IMR-90 (cell line): Measurements from ENCODE around the gene HMX1. TPM values are rescaled to one million over a fixed set of nuclear protein-coding genes. Genes with fewer than 3 reads are reported as not detected.

Experiments
- ATAC-seq: fragments of 200-7000 bp; cut with Tn5 transposase; 2 replicates; pipeline ENCODE4 v1.9.1; 2020; ENCODE audit warnings: low read depth, mild to moderate bottlenecking, moderate library complexity
- BruUV-seq: library from RNA; stranded (reverse); fragments of 400-500 nt; replicated peaks from 2 replicates; lab custom pipeline; 2021; lab: Mats Ljungman, UMichigan
- CTCF ChIA-PET: fragments of 300-600 bp; formaldehyde crosslinking; extraction: SDS; loops from one replicate; lab custom pipeline; 2021; ENCODE audit warnings: antibody characterized with exemption; lab: Yijun Ruan, JAX
- POLR2A ChIA-PET: fragments of 300-600 bp; sonication (Branson Sonifier 250); formaldehyde crosslinking; loops from one replicate; lab custom pipeline; 2022; ENCODE audit warnings: antibody characterized with exemption; ENCODE audit not compliant: unreplicated experiment; lab: Charles Lee
- DNase-seq: peaks from one replicate; pipeline ENCODE4 v3.0.0; 2013
- H2AFZ ChIP-seq: replicated peaks from 2 replicates; pipeline ENCODE3; 2013; ENCODE audit warnings: low read length, mild to moderate bottlenecking; ENCODE audit not compliant: poor library complexity
- H2AK5ac ChIP-seq: 2 replicates; pipeline ENCODE4 v1.6.1; 2013; ENCODE audit warnings: low read depth, low read length, inconsistent platforms
- H2AK9ac ChIP-seq: replicated peaks from 2 replicates; pipeline ENCODE3; 2013; ENCODE audit warnings: mild to moderate bottlenecking, low read depth, low read length, moderate library complexity; ENCODE audit not compliant: poor library complexity
- H2BK120ac ChIP-seq: 2 replicates; pipeline ENCODE4 v1.6.1; 2013; ENCODE audit warnings: low read depth, low read length, inconsistent platforms
- H2BK15ac ChIP-seq: 3 replicates; pipeline ENCODE4 v1.6.1; 2013; ENCODE audit warnings: low read depth, low read length, inconsistent platforms
- H2BK20ac ChIP-seq: 2 replicates; pipeline ENCODE4 v1.6.1; 2013; ENCODE audit warnings: low read depth, mild to moderate bottlenecking, inconsistent platforms, low read length, moderate library complexity
- H2BK5ac ChIP-seq: 2 replicates; pipeline ENCODE4 v1.6.1; 2013; ENCODE audit warnings: mild to moderate bottlenecking, low read depth, low read length, inconsistent platforms; ENCODE audit not compliant: poor library complexity, severe bottlenecking
- H3K14ac ChIP-seq: replicated peaks from 2 replicates; pipeline ENCODE4 v1.6.1; 2013; ENCODE audit warnings: low read depth, low read length, inconsistent platforms
- H3K18ac ChIP-seq: 2 replicates; pipeline ENCODE4 v1.6.1; 2013; ENCODE audit warnings: low read depth, low read length, control low read depth
- H3K23ac ChIP-seq: 2 replicates; pipeline ENCODE4 v1.6.1; 2013; ENCODE audit warnings: low read depth, low read length, inconsistent platforms
- H3K27ac ChIP-seq: 2 replicates; pipeline ENCODE4 v1.5.1; 2013; ENCODE audit warnings: mild to moderate bottlenecking, control low read depth, low read length; ENCODE audit not compliant: insufficient read depth
- H3K27me3 ChIP-seq: 2 replicates; pipeline ENCODE4 v1.6.1; 2013; ENCODE audit warnings: low read length; ENCODE audit not compliant: control insufficient read depth, insufficient read depth
- H3K36me3 ChIP-seq: 2 replicates; pipeline ENCODE4 v1.6.1; 2013; ENCODE audit warnings: low read length, mixed read lengths; ENCODE audit not compliant: control insufficient read depth, insufficient read depth
- H3K4ac ChIP-seq: 2 replicates; pipeline ENCODE4 v1.6.1; 2013; ENCODE audit warnings: low read depth, low read length, inconsistent platforms
- H3K4me1 ChIP-seq: 2 replicates; pipeline ENCODE4 v1.6.1; 2013; ENCODE audit warnings: low read length, mixed read lengths; ENCODE audit not compliant: control insufficient read depth, insufficient read depth
- H3K4me2 ChIP-seq: 2 replicates; pipeline ENCODE4 v1.6.1; 2013; ENCODE audit warnings: low read depth, mild to moderate bottlenecking, control low read depth, low read length, moderate library complexity
- H3K4me3 ChIP-seq: 2 replicates; pipeline ENCODE4 v1.5.1; 2013; ENCODE audit warnings: low read depth, mild to moderate bottlenecking, control low read depth, low read length, moderate library complexity; ENCODE audit not compliant: insufficient read depth
- H3K56ac ChIP-seq: 2 replicates; pipeline ENCODE4 v1.6.1; 2013; ENCODE audit warnings: low read length, inconsistent platforms; ENCODE audit not compliant: insufficient read depth; ENCODE audit errors: extremely low read depth
- H3K79me1 ChIP-seq, 2 experiments: 2 replicates each; pipeline ENCODE4 v1.6.1; 2013; ENCODE audit warnings: low read length in 2 of 2, inconsistent platforms in 1 of 2, low read depth in 1 of 2
- H3K9ac ChIP-seq: 2 replicates; pipeline ENCODE4 v1.6.1; 2013; ENCODE audit warnings: low read depth, low read length, control low read depth
- H3K9me1 ChIP-seq: 2 replicates; pipeline ENCODE4 v1.6.1; 2013; ENCODE audit warnings: low read length, inconsistent platforms; ENCODE audit not compliant: insufficient read depth
- H3K9me3 ChIP-seq: 2 replicates; pipeline ENCODE4 v1.6.1; 2013; ENCODE audit warnings: low read length; ENCODE audit not compliant: control insufficient read depth, insufficient read depth
- H4K20me1 ChIP-seq: 2 replicates; pipeline ENCODE4 v1.6.1; 2013; ENCODE audit warnings: low read length, inconsistent platforms; ENCODE audit not compliant: insufficient read depth
- H4K5ac ChIP-seq: 2 replicates; pipeline ENCODE4 v1.6.1; 2013; ENCODE audit warnings: mild to moderate bottlenecking, low read depth, low read length, control low read depth
- H4K8ac ChIP-seq, 2 experiments: 2 replicates each; pipeline ENCODE4 v1.6.1; 2013; ENCODE audit warnings: low read depth in 2 of 2, low read length in 2 of 2, control low read depth in 1 of 2, inconsistent platforms in 1 of 2
- H4K91ac ChIP-seq: 2 replicates; pipeline ENCODE4 v1.6.1; 2013; ENCODE audit warnings: low read depth, low read length, inconsistent platforms; ENCODE audit not compliant: insufficient read depth
- BHLHE40 ChIP-seq: fragments of 150-350 bp; IDR thresholded peaks from 2 replicates; pipeline ENCODE4 v1.6.1; 2016; ENCODE audit warnings: mild to moderate bottlenecking, low read depth, low read length
- CEBPB ChIP-seq: IDR thresholded peaks from 2 replicates; pipeline ENCODE4 v1.6.1; 2012; ENCODE audit warnings: low read depth, low read length, improper control_type of control experiment
- CHD1 ChIP-seq: IDR thresholded peaks from 2 replicates; pipeline ENCODE4 v1.6.1; 2012; ENCODE audit warnings: low read depth, low read length, improper control_type of control experiment
- FOS ChIP-seq: fragments of 150-350 bp; IDR thresholded peaks from 2 replicates; pipeline ENCODE4 v1.6.1; 2016; ENCODE audit warnings: low read depth, low read length
- MAFK ChIP-seq: IDR thresholded peaks from 2 replicates; pipeline ENCODE4 v1.6.1; 2012; ENCODE audit warnings: low read depth, low read length, improper control_type of control experiment
- MAZ ChIP-seq: IDR thresholded peaks from 2 replicates; pipeline ENCODE4 v1.6.1; 2012; ENCODE audit warnings: low read depth, mild to moderate bottlenecking, low read length, improper control_type of control experiment, moderate library complexity, borderline replicate concordance
- MXI1 ChIP-seq: IDR thresholded peaks from 2 replicates; pipeline ENCODE4 v1.6.1; 2012; ENCODE audit warnings: low read depth, mild to moderate bottlenecking, low read length, moderate library complexity, borderline replicate concordance
- NFE2L2 ChIP-seq: fragments of 150-350 bp; IDR thresholded peaks from 2 replicates; pipeline ENCODE4 v1.6.1; 2016; ENCODE audit warnings: low read depth, mild to moderate bottlenecking, low read length
- POLR2A ChIP-seq: IDR thresholded peaks from 2 replicates; pipeline ENCODE4 v1.6.1; 2012; ENCODE audit warnings: mild to moderate bottlenecking, low read depth, low read length
- RCOR1 ChIP-seq: IDR thresholded peaks from 2 replicates; pipeline ENCODE4 v1.6.1; 2012; ENCODE audit warnings: mild to moderate bottlenecking, low read length, improper control_type of control experiment; ENCODE audit not compliant: insufficient replicate concordance
- RFX5 ChIP-seq: IDR thresholded peaks from 2 replicates; pipeline ENCODE4 v1.8.0; 2012; ENCODE audit warnings: low read depth, mild to moderate bottlenecking, low read length, moderate library complexity
- SMC3 ChIP-seq: fragments of 150-350 bp; IDR thresholded peaks from 2 replicates; pipeline ENCODE4 v1.6.1; 2016; ENCODE audit warnings: low read depth, mild to moderate bottlenecking, antibody characterized with exemption, low read length, moderate library complexity
- WGBS, 2 experiments: methylation state at CpG; one replicate each; pipeline versions ENCODE4 v1.1.5 to v1.1.7; 2013; ENCODE audit warnings: missing lambda C conversion rate in 2 of 2; ENCODE audit not compliant: insufficient read length in 1 of 2; ENCODE audit errors: extremely low coverage in 2 of 2; 5-methylcytosine and 5-hydroxymethylcytosine counted together
- dilution Hi-C: fragments of 300-500 bp; cut with HindIII; formaldehyde crosslinking; loops from one replicate; pipeline ENCODE4 v1.14.3; 2018; ENCODE audit warnings: low sequenced_read_pairs; ENCODE audit not compliant: unreplicated experiment
- in situ Hi-C: fragments of 300-500 bp; cut with MboI; formaldehyde crosslinking; loops from 3 replicates; pipeline ENCODE4 v1.14.3; 2019; ENCODE audit warnings: low sequenced_read_pairs, inconsistent platforms, mixed read lengths
- intact Hi-C: fragments of 100-400 bp; cut with micrococcal nuclease; formaldehyde crosslinking; loops from 2 replicates; pipeline ENCODE4 v1.10.0; 2022
- polyA plus RNA-seq, 3 experiments: library from polyadenylated mRNA; depleted of rRNA; stranded (reverse); fragments of >200 nt; gene quantifications; 2 replicates each; pipeline ENCODE4 v1.2.3, GENCODE V29; 2012; ENCODE audit warnings: low replicate concordance in 1 of 3
- total RNA-seq: library from RNA; depleted of rRNA; stranded (reverse); fragments of >200 nt; gene quantifications from 2 replicates; pipeline ENCODE4 v1.2.3, GENCODE V29; 2012
- TF ChIP-seq, protein P1 (sequence below): conservative IDR thresholded peaks from 2 replicates; pipeline ENCODE4 v1.5.1; 2012; ENCODE audit warnings: mild to moderate bottlenecking, low read depth, low read length, improper control_type of control experiment
- TF ChIP-seq, protein P2 (sequence below): fragments of 150-350 bp; IDR thresholded peaks from 2 replicates; pipeline ENCODE4 v1.6.1; 2017; ENCODE audit warnings: mild to moderate bottlenecking, antibody characterized with exemption, low read length, low read depth
- TF ChIP-seq, protein P3 (sequence below): fragments of 150-350 bp; IDR thresholded peaks from 2 replicates; pipeline ENCODE4 v1.6.1; 2016; ENCODE audit warnings: low read depth, mild to moderate bottlenecking, low read length, moderate library complexity, borderline replicate concordance

The HMX1 gene
- total and polyA plus RNA-seq, 2 of the 4 experiments (the other 2 are of a cell fraction), result not detected

DNA sequence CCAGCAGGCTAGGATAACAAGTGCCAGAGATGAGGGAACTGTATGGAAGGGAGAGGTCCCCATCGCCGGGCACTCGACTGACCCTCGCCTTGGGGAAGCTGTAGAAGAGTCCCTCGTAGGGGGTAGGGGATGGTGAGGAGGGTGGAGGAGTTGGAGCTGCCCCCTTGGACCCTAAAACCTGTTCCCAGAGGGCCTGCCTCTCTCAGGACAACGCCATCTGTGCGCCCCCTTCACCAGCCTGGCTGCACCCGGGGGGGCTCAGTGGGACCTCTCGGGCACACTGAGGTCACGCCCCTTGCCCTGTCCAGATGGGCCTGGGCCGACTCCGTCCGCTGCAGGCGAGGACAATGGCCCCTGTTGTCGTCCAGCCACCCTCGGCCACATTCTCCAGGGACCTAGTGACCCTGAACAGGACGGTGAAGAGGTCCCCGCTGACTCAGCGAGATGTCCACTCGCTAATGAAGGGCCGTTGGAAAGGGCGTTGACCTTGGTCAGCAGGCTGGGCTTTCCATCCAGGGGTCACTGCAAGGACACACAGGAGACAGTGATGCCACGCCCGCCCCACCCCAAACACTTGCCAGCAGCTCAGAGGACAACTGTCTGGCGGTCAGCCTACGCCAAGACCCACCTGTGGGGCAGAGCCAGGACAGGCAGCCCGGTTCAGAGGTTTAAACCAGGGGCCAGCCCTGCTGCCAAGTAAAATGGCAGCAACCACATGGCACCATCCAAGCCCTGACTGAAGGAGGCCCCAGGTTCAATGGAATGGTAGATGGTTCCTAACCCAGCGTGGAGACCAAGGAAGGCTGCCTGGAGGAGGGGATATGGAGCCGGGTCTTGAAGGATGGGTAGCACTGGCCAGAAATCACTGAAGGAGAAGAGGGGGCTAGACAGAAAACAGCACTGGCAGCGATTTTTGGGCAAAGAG lies 51.2 kb downstream of the HMX1 start:
- no peak overlapping the region for H4K8ac ChIP-seq
- intact Hi-C loops (no loop called here), in situ Hi-C loops (no loop called here), dilution Hi-C loops (no loop called here)
- DNase-seq (no peak), ATAC-seq (no peak)
- H3K14ac ChIP-seq, result no peak overlapping the region
- no peak overlapping the region for H3K4me3 ChIP-seq
- ChIA-PET CTCF (no interaction called here), POLR2A (no interaction called here)
- H2BK20ac ChIP-seq, result no peak overlapping the region
- no peak overlapping the region for H2AK9ac ChIP-seq
- H4K20me1 ChIP-seq, result no peaks in the 10 kb centered on the region
- H3K9ac ChIP-seq, result no peak overlapping the region
- no peak overlapping the region for H3K27ac ChIP-seq
- no peaks in the 10 kb centered on the region for H3K4me1 ChIP-seq
- no peak overlapping the region for H2BK15ac ChIP-seq
- H3K9me3 ChIP-seq, result peaks cover 5% of the 10 kb centered on the region; the same call in 1 of the 2 replicates
- H2AFZ ChIP-seq, result no peak overlapping the region
- no peak overlapping the region for H4K5ac ChIP-seq
- no peak overlapping the region for H3K4me2 ChIP-seq
- H3K27me3 ChIP-seq, result no peaks in the 10 kb centered on the region
- H3K23ac ChIP-seq, result no peak overlapping the region
- no peak overlapping the region for H3K4ac ChIP-seq
- 63% methylated on average over 13 of the region's 30 CpGs; no CpG with 5 or more reads in 1 of the 2 experiments for WGBS, 2 experiments
- no peaks in the 10 kb centered on the region for H3K36me3 ChIP-seq
- no peaks in the 10 kb centered on the region for H3K79me1 ChIP-seq
- H2BK5ac ChIP-seq, result no peak overlapping the region
- no peak overlapping the region for H3K18ac ChIP-seq
- H4K91ac ChIP-seq, result no peak overlapping the region
- no peak overlapping the region for H2BK120ac ChIP-seq
- no peak overlapping the region for H3K56ac ChIP-seq
- BruUV-seq, result no TSS peak
- H2AK5ac ChIP-seq, result no peak overlapping the region
- H3K9me1 ChIP-seq, result no peaks in the 10 kb centered on the region
- no peak for TF ChIP-seq NFE2L2
- TF ChIP-seq POLR2A, result no peak
- no peak for TF ChIP-seq CHD1
- no peak for TF ChIP-seq SMC3
- no peak for TF ChIP-seq RCOR1
- no peak for TF ChIP-seq MAFK
- no peak for TF ChIP-seq CEBPB
- TF ChIP-seq, protein P1, sequence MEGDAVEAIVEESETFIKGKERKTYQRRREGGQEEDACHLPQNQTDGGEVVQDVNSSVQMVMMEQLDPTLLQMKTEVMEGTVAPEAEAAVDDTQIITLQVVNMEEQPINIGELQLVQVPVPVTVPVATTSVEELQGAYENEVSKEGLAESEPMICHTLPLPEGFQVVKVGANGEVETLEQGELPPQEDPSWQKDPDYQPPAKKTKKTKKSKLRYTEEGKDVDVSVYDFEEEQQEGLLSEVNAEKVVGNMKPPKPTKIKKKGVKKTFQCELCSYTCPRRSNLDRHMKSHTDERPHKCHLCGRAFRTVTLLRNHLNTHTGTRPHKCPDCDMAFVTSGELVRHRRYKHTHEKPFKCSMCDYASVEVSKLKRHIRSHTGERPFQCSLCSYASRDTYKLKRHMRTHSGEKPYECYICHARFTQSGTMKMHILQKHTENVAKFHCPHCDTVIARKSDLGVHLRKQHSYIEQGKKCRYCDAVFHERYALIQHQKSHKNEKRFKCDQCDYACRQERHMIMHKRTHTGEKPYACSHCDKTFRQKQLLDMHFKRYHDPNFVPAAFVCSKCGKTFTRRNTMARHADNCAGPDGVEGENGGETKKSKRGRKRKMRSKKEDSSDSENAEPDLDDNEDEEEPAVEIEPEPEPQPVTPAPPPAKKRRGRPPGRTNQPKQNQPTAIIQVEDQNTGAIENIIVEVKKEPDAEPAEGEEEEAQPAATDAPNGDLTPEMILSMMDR, result no peak
- TF ChIP-seq MXI1, result no peak
- TF ChIP-seq BHLHE40, result no peak
- TF ChIP-seq, protein P2, sequence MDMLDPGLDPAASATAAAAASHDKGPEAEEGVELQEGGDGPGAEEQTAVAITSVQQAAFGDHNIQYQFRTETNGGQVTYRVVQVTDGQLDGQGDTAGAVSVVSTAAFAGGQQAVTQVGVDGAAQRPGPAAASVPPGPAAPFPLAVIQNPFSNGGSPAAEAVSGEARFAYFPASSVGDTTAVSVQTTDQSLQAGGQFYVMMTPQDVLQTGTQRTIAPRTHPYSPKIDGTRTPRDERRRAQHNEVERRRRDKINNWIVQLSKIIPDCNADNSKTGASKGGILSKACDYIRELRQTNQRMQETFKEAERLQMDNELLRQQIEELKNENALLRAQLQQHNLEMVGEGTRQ, result no peak
- no peak for TF ChIP-seq MAZ
- TF ChIP-seq, protein P3, sequence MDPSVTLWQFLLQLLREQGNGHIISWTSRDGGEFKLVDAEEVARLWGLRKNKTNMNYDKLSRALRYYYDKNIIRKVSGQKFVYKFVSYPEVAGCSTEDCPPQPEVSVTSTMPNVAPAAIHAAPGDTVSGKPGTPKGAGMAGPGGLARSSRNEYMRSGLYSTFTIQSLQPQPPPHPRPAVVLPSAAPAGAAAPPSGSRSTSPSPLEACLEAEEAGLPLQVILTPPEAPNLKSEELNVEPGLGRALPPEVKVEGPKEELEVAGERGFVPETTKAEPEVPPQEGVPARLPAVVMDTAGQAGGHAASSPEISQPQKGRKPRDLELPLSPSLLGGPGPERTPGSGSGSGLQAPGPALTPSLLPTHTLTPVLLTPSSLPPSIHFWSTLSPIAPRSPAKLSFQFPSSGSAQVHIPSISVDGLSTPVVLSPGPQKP, result no peak
- no peak for TF ChIP-seq RFX5
- no peak for TF ChIP-seq FOS
